Central memory CD4-positive, alpha-beta T cell (primary cell): Measurements from ENCODE around the gene RER1.
"Not testable (repeated sequence)": the region's sequence is repeated elsewhere in the genome, so short reads cannot be mapped to it uniquely, and the experiment has no call there.

ENCODE experiments used
- DNase-seq: peaks from one replicate; pipeline ENCODE4 v3.0.0; 2022

RER1 gene

DNA sequence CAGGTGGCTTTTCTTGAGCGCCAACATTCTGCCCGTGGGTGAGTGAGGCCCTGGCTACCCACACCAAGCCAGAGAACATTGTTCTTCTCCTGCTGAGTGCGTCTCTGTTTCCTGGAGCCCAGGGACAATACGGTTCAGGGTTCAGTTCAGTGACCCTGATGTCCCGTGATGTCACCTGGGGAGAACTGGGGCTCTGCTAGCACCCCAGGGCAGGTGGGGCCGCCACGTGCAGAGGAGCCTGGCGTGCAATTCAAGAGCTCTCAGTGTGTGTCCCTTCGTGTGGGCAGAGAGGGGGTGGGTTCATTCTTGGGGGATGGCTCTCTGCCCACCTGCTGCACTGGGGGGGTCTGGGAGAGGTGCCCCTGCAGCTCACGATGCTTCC lies 38.9 kb downstream of the RER1 start:
- DNase-seq = no peak

DNA sequence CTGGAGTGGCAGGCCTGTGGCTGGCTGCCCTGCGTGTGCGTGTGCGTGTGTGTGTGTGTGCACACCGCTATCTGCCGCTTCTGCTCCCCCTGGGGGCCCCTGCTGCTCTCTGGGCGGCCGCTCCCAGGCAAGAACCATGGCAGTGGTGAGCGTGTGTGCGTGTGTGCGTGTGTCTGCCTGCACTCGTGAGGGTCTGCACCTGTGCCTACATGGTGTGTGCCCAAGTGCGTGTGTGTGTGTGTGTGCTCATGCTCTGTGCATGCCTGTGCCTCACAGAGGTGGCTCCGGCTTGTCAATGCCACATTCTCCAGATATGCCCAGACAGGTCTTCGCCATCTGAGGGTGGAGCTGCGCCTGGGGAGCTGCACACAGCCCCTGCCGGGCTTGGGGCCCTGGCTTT lies 39.5 kb downstream of the RER1 start:
- no peak for DNase-seq

DNA sequence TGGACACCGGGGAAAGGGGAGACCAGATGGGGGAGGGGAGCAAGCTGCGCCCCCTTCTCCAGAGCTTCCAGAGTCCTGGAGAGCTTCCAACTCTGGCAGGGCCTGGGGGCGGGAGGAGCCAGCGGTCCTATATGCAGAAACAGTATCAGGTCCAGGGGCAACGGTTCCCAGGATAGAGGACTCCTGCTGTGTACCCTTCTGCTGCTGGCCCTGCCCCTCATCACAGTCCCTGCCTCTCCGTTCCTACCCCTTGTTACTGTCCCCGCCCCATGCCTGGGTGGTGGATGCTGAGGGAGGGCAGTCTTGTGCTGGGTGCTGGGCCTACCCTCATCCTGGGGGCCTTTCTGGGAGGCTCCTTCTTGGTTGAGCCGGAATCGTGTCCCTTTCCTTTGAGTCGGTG lies 39.9 kb downstream of the RER1 start:
- no peak for DNase-seq

DNA sequence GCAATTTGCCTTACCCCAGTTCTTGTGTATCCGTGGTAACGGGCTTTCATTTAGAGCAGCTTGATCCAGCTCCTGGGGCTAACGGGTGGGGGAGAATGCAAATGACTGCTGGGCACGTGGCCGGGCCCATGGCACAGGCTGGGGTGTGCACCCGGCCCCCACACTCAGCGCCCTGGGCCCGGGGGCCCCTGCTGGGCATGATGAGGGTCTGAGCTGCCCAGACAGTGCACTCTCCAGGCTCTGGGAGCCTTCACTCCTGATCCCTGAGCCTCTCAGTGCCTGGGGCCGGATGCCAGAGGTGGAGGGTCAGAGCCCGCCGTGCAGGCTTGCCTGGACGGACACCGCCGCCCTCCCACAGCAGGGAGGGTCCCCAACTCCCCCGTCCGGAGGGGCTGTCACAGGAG lies 40.8 kb downstream of the RER1 start:
- no peak for DNase-seq

DNA sequence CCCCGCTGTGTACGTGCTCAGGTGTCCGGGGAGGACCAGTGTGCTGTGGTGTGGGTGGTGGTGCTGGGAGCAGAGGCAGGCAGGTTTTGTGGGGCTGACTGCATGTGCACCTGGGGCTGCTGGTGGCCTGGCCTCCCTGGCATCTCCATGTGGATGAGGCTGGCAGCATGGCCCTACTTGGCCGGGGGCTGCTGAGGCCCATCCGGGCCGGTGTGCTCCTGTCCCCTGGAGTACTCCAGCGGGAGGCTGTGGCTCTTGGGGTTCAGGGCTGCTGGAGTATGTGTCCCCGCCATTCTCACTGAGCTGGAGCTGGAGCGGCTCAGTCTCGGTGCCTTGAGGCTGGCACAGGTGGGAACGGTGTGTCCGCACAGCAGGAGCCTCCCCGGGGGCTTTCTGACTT lies 41.6 kb downstream of the RER1 start:
- DNase-seq = no peak

DNA sequence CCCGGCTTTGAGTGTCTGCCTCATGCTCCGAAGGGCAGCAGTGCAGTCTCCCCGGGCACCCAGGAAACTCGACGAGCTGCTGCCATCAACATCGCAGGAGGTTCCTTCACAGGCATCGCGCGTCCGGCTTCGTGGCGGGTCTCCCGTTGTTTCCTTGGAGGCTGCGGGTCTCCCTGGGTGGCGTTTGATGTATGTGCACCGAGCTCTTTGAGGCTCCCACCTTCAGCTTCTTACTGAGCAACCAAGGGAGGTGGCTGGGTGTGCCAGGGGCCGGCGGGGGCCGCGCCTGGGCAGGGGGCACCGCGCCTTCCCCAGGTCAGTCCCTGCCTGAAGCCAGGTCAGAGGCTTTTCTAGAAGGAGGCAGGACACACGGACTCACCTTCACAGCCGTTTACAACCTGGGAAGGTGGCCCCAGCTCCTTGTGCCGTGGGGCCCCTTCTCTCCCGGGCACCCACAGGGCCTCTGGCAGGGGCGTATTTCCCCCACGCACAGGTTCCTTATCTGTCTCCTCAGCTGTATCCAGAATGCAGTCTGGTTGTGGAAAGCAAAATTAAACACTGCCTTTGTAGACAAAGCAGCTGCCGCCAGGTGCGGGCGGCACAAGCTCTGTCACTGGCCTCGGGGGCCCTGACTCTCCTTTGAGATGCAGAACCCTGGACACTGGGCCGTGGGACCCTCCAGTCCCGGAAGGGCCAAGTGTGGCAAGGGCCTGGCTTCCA lies 42.5 kb downstream of the RER1 start:
- no peak for DNase-seq

DNA sequence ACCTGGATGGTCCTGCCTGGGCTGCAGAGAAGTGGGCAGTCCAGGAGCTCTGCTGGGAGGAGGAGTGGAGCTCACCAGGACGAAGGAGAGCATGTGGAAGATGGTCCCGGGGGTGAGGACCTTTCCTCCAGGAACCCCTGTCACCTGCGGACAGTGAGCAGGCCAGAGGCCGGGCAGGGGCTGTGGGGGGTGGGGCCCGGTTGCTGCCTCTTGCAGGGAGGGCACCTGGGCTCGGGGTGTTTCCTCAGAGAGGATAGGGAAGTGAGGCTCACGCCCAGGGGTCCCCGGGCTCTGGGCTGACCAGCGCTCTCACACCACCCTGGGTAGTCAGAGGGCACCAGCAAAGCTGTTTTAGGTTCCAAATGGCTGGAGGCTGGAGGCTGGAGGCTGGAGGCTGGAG lies 43.5 kb downstream of the RER1 start:
- no peak for DNase-seq

DNA sequence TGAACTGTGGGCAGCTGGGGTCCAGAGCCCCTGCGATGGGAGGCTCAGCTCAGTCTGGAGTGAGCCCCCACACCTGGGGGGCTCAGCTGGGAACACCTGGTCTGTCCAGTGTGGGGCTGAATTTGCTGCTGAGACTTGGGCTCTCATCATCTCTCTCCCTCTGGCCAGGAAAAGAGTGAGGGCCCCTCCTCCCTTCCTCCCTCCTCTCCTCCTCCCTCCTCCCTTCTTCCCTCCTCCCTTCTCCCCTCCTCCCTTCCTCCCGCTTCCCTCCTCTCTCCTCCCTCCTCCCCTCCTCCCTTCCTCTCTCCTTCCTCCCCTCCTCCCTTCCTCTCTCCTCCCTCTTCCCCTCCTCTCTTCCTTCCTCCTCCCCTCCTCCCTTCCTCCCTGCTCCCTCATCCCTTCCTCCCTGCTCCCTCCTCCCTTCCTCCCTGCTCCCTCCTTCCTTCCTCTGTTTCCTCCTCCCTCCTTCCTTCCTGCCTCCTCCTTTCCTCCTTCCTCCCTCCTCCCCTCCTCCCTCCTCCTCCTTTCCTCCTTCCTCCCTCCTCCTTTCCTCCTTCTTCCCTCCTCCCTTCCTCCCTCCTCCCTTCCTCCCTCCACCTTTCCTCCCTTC lies 44.2 kb downstream of the RER1 start:
- DNase-seq = no peak

DNA sequence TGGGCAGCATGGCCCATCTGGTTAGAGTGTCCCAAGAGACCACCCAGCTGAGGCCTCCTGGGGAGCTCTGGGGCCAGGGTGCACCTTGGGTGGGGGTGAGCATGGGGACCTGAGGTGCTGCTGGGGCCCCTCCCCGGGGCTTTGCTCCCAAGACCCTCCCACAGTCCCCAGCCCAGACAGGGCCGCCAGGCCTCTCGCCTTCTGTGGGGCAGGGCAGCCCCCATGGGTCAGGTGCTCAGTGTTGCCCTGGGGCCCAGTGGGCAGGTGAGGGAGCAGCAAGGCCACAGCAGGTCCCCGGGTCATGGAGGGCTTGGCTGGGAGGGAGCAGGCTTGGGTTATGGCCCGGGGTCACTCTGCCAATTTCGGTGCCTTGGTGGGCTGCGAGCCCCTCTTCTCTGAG lies 45.2 kb downstream of the RER1 start:
- no peak for DNase-seq

DNA sequence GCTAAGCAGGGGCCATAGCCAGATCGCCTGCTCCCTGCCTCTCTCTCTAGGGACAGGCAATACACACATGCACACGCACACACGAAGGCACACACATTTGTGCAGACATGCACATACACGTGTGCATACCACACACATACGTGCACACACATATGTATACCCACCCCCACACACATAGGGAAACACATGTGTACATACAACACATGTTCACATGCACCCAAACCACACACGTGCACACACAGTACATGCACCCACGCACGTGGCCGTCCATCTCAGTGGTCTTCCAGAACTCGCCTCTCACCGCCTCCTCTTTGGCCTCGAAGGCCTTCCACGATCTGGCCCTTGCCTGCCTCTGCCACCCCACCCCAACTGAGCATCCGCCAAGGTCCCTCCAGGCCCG lies 46.0 kb downstream of the RER1 start:
- no peak for DNase-seq

DNA sequence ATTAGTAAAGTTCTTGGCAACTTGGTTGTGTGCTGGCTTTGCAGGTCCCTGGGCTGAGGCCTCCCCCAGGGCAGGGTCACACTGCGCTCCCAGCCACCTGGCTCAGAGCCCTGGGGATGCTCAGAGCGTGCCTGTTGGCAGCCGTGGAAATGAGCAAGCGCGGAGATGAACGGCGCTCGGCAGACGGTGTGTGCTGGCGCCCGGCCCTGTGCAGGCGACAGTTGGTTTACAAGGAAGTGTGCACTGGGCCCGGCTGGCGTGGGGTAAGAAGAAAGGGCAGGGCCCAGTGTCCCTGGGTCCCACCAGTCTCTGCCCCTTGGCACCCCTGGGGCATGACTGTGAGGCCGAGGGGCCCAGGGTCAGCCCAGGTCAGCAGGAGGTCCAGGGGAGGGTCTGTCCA lies 46.4 kb downstream of the RER1 start:
- DNase-seq = no peak

DNA sequence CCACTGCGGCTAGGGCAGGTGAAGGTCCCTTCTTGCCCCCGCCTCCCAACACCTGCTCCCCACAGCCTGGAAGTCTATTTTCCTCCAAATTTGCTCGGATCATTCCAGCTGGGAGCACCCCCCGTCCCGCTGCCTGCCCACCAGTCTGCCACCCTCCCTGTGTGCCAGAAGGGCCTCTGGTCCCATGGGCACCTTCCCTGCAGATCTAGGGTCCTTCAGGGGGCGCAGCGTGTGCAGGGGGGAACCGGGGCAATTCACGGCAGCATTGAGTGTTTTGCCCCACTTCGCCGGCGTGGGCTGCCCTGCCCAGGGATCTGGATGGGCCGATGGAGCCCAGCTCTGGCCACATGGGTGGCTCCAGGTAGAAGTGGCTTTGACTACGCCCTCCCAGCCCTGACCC lies 47.0 kb downstream of the RER1 start:
- no peak for DNase-seq

DNA sequence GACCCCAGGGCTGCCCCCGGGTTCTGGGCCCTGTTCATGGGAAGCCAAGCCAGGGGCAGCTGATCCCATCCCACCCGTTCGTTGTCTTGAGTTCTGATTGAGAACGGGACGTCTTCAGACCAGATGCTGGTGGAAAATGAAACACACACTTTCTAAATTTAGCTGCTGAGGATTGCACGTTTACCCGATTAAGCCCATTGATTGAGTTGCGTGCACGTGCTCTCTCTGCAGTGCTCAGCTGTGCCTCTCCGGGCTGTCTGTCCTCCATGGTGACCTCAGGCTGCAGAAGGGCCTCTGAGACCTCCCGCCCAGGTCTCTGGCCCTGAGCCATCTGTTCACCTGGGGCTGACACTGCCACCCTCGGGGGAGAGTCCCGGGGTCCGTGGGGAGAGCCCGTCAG lies 47.7 kb downstream of the RER1 start:
- DNase-seq = no peak

DNA sequence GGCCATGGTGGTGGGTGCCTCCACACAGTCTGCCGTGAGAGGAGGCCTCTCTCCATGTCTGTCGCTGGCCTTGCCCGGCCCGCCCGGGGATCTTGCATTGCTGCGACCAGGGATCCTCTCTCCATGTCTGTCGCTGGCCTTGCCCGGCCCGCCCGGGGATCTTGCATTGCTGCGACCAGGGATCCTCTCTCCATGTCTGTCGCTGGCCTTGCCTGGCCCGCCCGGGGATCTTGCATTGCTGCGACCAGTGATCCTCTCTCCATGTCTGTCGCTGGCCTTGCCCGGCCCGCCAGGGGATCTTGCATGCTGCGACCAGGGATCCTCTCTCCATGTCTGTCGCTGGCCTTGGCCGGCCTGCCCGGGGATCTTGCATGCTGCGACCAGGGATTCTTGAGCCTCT lies 48.7 kb downstream of the RER1 start:
- DNase-seq = not testable (repeated sequence)

DNA sequence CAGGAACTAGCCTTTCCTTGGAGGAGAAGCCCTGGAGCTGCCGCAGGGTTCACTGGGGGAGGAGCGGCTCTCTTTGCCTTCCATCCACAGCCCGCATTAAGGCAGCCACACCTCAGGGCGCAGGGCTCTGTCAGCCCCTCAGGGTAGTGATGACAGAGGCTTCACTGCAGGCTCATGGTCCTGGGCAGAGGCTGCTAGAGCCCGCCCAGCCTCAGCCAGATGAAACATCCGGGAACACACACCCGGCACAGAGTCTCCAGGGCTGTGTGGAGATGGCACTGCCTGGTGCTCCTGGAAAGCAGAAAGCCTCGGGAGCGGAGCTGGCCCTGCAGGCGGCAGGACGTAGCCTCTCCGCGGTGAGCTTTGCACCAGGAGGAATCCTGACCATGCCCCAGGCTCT lies 50.1 kb downstream of the RER1 start:
- no peak for DNase-seq

DNA sequence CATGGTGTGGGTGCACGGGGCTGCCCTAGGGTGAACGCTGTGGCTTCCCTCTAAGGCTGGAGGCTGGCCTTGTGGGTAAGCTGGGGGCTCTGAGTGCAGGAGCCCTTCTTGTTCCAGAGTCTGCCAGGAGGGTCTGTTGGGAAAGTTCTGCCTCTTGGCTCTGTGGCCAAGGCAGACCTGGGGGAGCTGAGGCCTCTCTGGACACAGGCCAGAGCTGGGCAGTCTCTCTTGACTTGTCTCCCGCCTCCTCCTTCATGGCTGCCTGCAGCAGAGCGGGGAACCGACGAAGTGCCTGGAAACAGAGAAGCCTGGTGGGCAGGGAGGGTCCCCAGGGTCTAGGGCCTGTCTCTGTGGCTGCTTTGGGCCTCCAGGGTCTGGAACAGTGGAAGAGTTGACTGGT lies 51.0 kb downstream of the RER1 start:
- no peak for DNase-seq

DNA sequence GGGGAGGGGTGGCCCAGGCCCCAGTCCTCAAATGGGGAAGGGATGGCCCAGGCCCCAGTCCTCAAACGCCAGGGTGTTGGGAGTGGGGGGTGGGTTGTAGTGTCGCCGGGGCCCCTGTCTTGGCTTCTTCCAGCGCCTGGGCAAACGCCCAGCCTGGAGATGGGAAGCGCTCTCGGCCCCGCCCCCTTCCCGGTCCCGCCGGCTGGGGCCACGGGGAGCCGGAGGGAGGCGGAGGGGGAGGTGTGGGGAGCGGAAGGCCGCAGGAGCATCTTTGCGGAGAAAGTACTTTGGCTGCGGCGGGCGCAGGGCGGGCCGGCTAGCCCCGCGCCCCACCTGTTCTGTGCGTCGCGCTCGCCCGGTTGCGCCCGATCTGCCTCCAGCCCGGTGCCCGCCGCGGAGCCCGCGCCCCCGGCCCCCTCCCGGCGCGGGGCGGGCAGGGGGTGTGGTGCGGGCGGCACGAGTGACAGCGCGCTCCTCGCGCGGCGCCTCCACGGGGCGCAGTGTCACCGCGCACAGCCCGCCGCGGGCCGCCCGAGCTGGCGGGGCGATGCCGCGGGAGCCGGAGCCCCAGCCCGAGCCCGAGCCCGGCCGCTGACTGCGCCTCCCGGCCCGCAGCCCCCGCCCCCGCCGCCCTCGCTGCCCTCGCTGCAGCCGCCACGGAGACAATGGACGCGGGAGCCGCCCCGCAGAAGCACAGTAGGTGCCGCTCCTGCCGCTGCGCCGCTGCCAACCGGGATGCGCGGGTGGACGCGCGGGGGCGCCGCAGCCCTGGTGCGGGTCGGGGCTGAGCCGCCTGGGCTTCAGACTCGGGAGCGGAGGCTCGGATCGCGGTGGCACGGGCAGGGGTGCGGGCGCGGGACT lies 51.9 kb downstream of the RER1 start:
- DNase-seq = no peak

DNA sequence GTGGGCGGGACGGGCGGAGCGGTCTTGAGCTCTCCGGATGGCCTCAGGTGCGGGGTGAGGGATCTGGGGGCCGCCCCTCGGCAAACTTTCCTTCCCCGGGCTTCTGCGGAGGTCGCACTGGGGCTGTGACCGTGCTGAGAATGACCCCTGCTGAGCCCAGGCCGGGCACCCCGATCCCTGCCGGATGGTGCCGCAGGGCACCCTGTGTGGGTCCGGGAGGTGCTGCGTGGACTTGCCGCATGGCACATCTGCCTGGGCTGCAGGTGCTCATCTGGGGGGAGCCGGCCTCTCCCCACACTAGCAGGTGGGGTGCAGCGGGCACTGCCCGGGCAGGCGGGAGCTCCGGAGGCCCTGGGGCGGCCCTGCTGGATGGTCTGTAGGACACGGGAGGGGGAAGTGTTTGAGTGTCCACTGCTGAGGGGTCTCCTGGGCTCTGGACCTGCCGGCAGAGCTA lies 52.5 kb downstream of the RER1 start:
- no peak for DNase-seq

DNA sequence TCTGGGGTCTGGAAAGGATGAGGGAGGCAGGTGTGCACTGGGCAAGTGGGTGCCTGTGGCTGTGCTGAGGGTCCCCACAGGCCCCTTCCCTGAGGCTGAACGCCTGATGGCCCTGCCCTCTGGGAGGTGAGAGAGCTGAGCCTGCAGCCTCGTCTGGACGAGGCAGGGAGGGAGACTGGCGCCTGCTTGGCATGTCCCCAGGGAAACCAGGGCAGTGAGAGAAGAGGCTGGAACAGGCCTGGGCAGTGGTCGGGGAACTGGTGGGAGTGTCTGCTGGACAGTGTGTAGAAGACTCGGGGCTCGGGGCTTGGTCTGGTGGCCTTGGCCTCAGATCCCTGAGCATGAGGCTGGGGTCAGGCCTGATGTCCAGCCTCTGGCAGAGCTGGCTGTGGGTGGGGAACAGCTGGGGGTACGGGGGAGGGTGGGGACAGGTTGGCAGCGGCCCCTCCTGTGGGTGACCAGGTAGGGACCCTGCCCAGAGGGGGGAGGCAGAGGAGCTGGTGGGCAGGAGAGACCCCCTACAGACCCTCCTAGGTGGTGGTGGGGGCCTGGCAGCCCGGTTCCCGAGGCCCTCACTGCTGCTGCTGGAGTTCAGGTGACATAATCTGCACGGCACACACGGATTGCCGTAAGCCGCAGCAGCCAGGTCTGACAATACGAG lies 53.7 kb downstream of the RER1 start:
- DNase-seq = no peak

DNA sequence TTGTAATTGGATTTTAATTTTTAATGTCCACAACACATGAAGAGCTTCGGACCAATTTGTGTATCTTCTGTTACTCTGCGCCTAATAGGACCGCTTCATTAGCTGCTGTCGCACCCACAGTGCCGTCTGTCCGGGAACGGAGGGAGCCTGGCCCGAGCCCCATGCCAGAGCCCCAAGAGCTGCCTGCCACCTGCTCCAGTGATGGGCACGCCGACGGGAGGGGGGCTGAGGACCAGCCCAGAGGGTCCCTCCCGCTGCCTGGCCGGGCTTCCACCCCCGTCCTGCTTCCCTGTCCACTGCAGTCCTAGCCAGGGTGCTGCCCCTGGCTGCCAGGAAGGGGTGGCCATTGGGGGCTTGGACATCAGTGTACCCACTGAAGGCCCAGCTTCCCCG lies 54.2 kb downstream of the RER1 start:
- no peak for DNase-seq

DNA sequence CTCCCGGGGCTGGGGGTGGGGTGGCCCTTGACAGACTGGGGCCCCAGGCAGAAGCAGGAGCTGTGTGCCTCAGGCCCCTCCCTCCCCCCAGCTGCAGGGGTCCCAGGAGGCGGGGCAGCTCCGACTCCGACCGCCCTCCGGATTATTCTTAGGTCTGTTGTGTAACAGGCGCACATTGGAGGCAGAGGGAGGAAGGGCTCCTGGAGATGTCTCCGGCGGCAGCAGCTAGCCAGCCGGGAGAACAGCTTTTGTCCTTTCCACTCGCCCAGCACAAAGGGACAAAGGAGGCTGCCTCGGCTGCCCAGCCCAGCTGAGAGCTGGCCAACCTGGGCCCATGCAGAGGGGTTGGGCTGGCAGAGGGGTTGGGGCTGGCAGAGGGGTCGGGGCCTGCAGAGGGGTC lies 54.8 kb downstream of the RER1 start:
- DNase-seq = no peak

DNA sequence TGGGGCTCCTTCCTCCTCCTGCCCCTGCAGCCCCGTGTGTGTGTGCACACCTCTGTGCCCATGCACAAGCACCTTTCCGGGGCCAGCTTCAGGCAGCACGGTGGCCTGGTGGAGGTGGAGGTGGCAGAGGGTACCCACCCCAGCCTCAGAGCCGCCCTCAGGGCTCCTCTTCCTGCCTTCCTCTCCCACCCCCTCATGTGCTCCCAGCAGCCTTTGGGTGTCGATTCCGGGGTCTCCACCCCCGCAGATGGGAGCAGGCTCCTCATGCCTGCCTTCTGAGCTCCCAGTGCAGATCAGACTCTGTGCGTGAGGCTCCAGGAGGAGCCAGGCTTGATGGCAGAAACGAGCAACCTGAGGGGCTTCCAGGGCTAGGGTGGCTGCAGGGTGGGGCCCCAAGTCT lies 55.2 kb downstream of the RER1 start:
- no peak for DNase-seq

DNA sequence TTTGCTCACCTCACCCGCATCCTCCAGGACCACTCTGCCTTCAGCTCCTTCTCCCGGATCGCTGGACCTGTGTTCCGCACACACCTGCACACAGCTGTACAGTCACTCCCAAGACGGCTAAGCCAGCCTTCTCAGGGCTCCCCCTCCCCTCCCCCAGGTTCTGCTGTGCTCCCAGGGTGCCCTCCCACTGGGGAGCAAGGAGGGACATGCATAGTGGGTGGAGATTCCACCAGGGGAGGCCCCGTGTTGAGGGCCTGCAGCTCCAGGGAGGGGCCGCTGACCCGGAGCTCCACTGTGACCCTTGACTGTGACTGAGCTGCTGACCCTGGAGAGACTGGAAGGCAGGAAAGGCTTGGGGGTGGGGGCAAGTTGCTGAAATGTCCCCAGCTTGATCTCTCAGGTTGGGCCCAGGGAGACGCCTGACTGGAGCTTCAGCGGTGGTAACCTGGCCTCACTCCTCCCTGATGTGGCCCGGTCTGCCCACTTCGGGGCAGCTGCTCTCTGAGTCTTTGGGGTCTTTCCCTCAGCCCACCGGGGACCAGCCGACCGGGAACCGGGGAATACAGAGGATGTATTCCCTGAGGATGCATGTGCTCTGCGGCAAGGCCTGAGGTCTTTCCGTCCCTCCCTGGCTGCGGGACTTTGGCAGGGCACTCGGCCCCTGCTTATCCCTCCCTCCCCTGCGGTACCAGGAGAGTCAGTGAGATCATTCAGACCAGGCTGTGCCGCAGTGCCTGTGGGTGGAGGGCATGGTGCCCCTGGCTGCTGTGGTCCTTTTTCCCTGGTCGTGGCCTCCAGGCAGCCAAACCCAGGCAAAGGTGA lies 55.8 kb downstream of the RER1 start:
- no peak for DNase-seq
